Activated CD8-positive, alpha-beta memory T cell treated with anti-CD3 and anti-CD28 coated beads for 1 hour (primary cell): ENCODE measurements around the gene C22orf23.

Experiments
- DNase-seq, 2 donors: peaks; one replicate each; pipeline ENCODE4 v3.0.0-alpha.2; 2020; ENCODE audit warnings: low read depth in 1 of 2; ENCODE audit errors: extremely low read depth in 1 of 2

The C22orf23 gene

DNA sequence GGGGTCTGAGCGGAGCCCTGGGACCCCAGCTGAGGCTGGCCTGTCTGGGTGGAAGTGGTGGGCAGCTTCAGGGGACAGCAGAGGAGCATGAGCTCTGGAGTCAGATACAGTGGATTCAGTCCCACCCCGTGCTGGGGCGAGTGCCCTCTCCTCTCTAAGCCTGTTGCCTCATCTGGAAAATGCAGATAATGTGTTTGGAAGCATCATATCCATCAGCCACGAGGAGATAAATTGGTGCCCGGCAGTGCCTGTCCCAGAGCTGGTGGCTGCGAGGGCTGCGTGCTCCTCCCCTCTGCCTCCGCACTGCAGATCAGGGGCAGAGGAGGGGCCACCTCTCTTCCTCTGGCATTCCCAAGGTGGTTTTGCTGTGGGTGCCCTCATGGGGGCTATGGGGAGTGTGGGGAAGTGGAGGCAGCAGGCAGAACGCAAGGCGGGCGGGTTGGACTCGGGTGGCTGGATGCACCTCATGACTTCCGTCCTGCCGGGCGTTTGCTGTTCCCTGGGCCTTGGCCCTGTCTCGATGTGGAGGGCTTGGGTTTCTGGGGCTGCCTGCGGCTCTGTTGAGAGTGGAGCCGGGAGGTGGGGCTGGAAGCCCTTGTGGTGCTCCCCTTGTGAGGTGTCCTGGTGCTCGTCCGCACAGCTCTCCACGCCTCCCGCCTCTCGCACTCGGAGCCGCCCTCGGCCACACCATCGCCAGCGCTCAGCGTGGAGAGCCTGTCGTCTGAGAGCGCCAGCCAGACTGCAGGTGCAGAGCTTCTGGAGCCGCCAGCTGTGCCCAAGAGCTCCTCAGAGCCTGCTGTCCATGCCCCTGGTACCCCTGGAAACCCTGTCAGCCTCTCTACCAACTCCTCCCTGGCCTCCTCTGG, 26.4 kb downstream of the C22orf23 start:
- DNase-seq, result no peak

DNA sequence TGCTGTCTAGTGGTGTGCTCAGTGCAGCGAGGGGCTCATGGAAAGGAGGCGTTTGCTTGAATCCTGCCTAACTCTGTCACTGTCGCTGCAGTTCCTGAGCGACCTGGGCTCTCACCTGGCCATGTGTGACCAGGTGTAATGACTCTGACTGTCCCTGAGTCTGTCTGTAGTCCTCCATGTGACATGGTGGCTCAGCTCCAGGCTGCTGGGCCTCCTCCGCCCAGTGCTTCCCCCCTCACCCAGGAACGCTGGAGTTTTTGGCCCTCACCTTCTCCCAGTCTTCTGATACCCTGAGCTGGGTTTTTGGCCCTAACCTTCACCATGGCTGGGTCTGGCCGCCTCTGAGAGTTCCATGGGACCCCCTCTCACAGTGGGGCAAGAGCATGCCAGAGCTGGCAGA, 27.0 kb downstream of the C22orf23 start:
- DNase-seq, result no peak

DNA sequence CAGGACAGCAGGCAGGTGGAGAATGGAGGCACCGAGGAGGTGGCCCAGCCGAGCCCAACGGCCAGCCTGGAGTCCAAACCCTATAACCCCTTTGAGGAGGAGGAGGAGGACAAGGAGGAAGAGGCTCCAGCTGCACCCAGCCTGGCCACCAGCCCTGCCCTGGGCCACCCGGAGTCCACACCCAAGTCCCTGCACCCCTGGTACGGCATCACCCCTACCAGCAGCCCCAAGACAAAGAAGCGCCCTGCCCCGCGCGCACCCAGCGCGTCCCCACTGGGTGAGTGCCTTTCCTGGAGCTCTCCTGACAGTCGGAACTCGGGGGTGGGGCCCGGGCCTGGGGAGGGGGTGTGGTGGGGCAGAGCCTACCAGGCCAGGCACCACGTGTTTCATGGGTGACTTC, 27.6 kb downstream of the C22orf23 start:
- no peak for DNase-seq

DNA sequence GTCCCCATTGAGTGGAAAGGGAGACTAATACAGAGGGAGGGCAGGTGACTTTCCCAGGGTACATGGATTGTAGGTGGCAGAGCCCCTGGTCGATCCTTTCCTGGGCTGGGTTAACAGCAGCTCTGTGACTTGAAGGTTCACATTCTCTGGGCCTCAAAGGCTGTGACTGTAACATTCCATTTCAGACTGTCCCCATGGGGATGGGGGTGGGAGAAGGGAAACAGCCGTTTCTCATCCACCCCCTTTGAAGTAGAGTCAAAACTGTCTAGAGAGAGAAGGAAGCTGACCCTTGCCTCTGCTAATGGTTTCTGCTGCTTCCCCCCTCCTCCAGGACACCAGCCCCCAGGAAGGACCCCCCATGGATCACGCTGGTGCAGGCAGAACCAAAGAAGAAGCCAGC, 28.1 kb downstream of the C22orf23 start:
- no peak for DNase-seq

DNA sequence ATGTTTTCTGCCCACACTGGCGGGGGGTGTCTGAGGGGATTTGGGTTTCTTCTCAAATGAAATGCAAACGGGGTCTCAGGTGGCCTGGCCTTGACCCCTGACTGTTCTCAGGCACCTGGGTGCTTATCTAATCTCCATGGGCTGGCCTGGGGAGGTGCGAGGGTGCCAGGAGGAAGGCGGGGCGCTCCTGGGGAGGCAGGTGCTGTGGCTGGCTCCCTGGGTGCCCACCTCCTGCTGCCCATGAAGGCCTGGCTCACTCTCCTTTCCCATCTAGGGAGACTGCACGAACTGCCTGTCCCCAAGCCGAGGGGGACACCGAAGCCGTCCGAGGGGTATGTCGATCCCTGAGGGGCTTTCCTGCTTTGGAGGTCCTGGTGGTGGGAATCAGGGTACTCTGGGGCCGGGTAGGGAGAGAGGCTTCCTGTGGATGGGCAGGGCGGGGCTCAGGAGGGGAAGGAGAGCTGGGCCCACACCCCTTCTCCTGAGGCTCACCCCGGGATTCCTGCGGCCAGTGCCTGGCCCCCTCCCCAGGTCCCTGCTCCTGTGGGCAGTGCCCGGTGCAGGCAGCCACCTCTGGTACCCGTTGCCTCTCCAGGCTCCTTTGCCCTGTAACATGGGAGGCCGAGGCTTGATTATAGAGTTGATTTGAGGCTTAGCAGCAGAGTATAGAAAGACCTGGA, 28.9 kb downstream of the C22orf23 start:
- DNase-seq, result no peak

DNA sequence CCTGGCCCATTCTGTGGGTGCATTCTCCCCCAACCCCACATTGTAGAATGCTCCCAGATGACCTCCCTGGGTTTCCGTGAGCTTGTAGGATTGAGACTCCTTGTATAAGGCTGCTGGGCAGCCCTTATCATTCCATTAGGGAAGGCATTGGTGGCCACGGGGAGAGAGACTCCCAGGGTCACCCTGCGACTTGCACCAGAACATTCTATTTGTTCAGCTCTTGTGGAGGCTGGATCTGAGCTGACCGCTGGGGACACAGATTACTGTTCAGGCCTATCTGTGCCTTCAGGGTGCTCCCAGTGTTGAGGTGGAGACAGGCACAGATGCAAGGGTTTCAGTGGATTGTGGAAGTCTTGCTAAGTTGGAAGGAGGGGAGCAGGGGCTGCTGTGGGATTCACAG, 29.5 kb downstream of the C22orf23 start:
- DNase-seq, result no peak

DNA sequence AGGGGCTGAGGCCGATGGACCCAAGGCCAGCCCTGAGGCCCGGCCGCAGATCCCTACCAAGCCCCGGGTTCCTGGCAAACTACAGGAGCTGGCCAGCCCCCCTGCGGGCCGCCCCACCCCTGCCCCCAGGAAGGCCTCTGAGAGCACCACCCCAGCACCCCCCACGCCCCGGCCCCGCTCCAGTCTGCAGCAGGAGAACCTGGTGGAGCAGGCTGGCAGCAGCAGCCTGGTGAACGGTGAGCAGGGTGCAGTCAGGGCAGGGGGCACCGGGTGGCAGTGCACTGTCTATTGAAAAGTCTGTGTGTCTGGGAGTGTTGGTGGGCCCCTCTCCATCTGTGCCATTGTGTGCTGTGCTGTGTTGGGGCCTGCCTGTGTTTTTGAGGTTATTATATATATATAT, 31.2 kb downstream of the C22orf23 start:
- no peak for DNase-seq

DNA sequence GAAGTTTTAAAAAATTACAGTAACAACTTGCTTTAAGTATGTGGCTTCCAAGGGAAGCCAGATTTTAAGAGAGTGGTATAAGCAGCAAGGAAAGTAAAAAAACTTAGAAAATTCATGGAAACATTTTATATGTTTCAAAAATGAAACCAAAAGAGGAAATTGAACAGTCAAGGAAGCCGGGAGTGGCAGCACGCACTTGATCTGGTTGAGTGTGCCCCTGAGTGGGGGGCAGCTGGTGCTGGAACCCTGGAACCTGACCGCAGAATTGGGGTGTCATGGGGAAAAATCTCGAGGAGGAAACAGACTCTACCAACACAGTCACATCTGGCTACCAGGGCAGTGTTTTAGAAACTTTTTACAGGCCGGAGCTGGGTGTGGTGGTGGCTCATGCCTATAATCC, 33.3 kb downstream of the C22orf23 start:
- no peak for DNase-seq

DNA sequence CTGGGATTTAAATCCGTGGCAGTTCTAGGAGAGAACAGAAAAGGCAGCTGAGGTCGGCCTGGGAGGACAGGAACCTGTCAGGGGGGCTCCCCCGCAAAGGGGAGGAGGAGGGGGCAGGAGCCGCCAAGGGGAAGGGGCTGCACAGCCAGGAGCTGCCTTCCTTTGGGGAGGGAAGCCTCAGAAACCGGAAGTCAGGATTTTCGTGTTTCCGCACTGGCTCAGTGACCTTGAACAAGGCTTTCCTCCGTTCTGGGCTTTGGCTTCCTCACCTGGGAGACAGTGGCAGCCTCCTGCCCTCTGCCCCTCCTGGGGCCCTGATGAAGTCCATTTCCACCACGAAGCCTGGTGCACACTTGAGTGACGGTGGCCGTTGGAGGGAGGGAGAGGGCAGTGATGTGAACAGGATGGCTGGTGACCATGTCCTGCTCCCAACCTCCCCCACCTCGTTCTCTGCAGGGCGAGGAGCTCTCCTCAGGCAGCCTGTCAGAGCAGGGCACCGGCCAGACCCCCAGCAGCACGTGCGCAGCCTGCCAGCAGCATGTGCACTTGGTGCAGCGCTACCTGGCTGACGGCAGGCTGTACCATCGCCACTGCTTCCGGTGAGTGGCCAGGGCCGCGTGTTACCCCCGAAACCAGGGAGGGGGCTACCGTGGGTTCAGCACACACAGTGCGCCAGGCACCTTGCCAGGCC, 34.7 kb downstream of the C22orf23 start:
- DNase-seq, result no peak

DNA sequence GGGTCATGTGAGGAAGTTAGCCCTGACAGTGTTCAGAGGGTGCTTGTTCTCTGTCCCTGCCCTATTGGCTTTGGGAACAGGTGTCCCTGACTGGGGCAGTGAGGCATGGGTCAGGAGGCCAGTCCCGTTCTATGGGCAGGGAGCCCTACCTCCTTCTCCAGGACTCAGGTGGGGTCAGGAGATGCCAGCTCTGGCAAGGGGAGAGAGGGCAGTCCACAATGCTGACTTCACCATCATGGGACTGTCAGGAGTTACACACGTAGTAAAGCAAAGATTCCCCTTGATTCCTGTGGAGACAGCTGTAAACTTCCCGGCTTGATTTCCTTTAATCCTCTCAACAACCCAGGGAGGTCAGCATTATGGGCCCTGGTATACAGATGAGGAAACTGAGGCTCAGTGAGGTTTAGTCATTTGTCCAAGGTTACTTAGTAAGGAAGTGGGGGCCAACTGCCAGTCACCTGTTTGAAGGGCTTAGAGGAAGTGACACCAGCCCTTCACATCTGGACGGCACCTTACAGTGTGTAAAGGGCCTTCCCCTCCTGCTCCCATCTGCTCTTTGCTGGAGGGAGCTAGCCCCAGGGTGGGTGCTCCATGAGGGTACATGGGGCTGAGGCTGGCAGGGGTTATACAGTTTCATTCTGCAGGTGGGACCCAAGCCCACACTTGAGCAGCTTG, 35.4 kb downstream of the C22orf23 start:
- no peak for DNase-seq

DNA sequence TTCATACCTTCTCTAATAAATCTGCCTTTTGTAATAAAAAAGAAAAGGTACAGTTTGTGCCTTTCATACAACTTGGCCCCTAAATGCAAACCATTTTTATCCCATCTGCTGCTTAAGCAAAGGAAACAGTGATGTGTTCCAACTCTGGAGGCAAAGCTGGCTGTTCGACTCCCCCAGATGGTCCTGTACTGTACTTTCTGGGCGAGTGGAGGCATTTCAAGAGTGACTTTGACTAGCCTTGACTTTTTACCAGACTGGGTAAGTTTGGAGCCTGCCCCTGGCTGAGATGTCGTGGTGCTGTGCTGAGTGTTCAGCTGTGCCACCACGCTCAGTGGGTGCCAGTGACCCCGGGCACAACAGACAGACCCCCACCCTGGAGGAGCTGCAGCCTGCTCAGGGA, 37.1 kb downstream of the C22orf23 start:
- no peak for DNase-seq

DNA sequence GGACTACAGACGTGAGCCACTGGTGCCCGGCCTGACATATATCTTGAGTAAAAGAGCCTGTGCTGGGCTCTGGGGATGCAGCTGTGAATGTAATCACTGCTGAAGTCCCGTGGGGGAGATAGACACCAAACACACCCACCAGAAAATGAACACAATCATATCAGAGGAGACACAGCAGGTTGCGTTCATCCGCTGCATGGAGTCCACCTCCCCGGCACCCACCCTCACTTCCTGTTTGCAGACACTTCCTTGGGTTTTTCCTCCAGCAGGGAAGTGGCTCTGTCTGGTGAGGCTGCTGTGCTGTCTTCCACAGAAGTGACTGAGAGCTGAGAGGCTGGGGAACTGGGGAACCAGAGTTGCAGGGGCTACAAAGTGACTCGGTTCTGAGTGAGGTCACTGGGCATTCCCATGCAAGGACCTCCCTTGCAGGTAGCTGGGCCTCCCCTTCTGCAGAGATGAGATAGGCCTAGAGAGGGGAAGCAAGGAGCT, 40.1 kb downstream of the C22orf23 start:
- DNase-seq, result no peak

DNA sequence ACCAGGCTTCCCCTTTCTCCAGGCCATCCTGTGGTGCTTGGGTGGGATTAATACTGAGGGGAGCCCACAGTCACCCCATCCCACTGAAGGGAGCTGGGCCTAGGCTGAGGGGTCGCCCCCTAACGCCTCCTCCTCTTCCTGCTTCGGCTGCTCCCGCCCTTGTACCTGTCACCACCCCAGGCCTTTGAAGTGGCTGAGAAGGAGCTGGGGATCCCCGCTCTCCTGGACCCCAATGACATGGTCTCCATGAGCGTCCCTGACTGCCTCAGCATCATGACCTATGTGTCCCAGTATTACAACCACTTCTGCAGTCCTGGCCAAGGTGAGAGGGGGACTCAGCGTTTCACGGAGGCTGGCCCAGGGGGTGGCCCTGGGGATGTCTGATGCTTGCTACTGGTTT, 41.2 kb downstream of the C22orf23 start:
- no peak for DNase-seq

DNA sequence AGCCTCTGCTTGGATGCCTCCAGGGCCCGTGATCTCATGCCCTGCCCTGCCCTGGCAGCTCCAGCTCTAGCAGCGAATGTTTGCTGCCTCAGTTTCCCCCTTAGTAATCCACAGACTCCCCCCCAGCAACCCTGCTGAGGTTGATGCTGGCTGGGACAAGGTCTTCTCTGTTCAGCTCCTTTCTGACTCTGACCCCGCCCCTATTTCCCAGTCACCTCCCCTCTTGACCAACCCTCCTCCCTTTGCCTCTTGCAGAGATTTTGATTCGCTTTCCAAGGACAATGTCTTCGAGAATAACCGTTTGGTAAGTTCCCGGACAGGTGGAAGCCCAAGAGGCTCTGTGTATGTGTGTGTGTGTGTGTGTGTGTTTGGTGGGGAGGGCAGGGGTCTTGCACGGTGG, 41.7 kb downstream of the C22orf23 start:
- no peak for DNase-seq

DNA sequence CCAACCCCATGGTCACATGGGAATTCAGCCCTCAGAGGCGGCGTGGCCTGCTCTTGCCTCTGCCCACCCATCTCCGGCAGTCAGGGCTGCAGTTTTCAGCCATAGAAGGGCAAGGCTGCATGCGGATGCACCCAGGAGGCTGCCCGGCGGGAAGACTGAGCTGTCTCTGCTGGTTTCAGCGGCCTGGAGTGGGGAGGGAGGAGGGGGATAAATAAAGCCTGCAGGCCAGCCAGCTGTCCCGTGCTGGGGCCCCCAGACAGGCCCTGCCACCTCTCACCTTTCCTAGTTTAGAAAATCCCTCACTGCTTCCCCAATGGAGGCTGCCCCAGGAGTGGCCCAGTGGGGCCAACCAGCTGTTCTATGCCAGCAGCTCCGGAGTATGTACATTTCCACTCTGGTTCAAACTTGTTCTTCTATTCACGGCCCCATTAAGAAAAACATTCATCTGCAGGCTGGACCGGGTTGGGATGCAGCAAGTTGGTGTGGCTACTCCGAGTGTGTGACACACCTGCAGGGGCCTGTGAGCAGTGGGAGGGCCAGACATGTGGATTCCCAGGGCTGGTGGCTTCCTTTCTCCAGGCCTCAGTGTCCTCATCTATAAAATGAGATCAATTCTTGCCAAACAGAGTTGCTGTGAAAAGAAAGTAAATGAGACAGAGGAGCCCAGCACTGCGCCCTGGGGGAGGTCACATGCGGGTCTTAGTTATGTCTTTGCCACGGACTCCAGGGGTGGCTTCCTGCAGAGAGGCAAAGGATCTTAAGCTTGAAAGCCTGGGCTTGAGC, 42.3 kb downstream of the C22orf23 start:
- no peak for DNase-seq

DNA sequence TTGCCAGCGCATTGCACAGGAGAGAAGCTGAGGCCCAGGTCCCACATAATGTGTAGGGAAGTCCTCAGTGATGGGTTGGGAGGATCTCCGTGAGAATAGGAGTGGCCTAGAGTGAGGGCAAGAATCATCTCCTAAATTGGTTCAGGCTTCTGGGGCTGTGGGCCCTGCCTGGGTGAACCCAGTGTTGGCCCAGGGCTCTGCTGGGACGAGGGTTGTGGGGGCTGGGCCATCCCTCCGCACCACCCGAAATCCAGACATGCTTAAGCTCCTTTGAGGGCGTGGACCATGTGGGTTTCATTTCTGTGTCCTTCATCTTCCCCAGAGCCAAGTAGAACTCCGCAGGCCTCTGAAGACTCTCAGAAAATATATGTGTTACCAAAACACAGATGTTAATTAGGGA, 43.6 kb downstream of the C22orf23 start:
- no peak for DNase-seq

DNA sequence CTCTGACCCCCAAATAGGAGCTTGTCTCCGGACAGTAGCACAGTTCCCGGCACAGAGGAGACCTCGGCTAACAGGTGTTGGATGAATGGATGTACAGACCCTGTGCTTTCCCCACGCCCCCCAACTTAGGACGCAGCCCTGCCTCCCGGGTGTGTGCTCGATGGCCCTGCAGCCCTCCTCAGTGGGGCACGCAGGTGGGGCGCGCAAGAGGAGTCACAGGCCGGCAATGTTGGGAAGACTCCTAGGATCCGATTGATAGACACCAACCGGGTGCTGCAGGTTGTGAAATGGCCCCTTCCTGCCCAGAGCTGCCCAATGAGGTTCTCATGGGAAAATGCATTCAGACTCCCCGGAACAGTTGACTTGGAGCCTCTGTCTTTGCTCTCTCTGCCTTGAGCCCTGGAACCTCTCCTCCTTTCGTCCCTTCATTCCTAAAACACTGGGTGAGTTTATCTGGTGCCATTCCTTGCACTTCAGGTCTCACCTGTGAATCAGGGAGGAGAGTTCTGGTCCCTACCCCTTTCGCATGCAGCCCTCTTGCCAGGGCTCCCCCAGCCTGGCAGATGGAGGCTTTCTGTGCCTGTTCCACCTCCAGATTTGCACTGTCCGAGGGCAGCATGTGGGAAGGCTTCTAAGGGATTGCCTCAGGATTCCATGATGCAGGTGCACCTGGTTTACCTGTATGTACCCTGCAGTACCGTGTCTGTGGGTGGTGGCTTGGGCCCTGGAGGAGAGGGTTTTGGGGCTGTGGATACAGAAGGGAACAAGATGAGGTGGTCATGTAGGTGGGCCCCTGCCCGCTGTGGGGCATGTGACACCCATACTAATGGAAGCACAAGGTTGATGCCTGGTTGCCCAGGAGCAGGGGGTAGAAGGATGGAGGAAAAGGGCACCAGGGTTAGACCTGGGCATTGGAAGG, 46.1 kb downstream of the C22orf23 start:
- DNase-seq, result no peak

DNA sequence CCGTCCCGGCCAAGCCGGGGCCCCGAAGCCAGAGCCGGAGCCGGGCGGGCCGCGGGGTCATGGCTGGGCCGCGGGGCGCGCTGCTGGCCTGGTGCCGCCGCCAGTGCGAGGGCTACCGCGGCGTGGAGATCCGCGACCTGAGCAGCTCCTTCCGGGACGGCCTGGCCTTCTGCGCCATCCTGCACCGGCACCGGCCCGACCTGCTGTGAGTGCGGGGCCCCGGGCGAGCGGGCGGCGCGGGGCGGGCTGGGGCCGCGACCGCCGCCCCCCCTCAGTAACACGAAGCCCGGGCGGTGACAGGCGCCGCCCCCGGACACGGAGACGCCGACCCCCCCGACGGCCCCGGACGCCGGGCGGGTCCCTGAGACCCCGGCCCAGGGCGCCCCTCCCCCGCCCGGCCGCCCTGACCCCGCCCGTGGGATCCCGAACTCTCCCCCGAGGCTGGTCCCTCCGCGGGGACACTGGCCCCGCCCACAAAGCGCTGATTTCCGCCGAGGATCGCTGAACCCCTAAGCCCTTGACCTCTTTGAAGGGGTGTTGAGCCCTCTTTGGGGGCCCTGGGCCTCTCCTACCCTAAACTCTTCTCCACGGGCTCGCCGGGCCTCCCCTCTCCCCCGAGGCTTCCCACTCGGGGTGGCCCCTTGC, 46.9 kb downstream of the C22orf23 start:
- DNase-seq, result peak in 1 of 2 donors; percentile 14
